ENCODE results near the gene MYOZ1.
"Not testable (repeated sequence)": the region's sequence is repeated elsewhere in the genome, so short reads cannot be mapped to it uniquely, and the experiment has no call there.

Gene MYOZ1

GRCh38 chr10:73647211-73647874 is 6.1 kb upstream of the MYOZ1 start:
- peak in 1 of 2 experiments; percentile 20 for DNase-seq

GRCh38 chr10:73646598-73647041 is 5.3 kb upstream of the MYOZ1 start:
- DNase-seq = no peak

- no peak for DNase-seq
Measured at GRCh38 chr10:73645251-73645650, 4.0 kb upstream of the MYOZ1 start.

GRCh38 chr10:73644767-73645166 is 3.5 kb upstream of the MYOZ1 start:
- no peak for DNase-seq

- DNase-seq = peak; percentile 29 to 44
Measured at GRCh38 chr10:73644015-73644743, 2.9 kb upstream of the MYOZ1 start.

- DNase-seq = no peak
Measured at GRCh38 chr10:73643362-73643761, 2.1 kb upstream of the MYOZ1 start.

GRCh38 chr10:73639286-73639685 is 2.0 kb downstream of the MYOZ1 start:
- DNase-seq = no peak

- DNase-seq = no peak
Measured at GRCh38 chr10:73635781-73636180, 5.5 kb downstream of the MYOZ1 start.

- no peak for DNase-seq
Measured at GRCh38 chr10:73634421-73634820, 6.9 kb downstream of the MYOZ1 start.

- DNase-seq = no peak
Measured at GRCh38 chr10:73629165-73629564, 12.1 kb downstream of the MYOZ1 start.

GRCh38 chr10:73628405-73628804 is 12.9 kb downstream of the MYOZ1 start:
- DNase-seq = no peak

- no peak for DNase-seq
Measured at GRCh38 chr10:73627300-73627699, 14.0 kb downstream of the MYOZ1 start.

- peak; percentile 84 to 94 for DNase-seq
Measured at GRCh38 chr10:73625884-73626752, 15.2 kb downstream of the MYOZ1 start.

- no peak for DNase-seq
Measured at GRCh38 chr10:73625004-73625883, 16.0 kb downstream of the MYOZ1 start.

- no peak for DNase-seq
Measured at GRCh38 chr10:73623056-73623455, 18.2 kb downstream of the MYOZ1 start.

GRCh38 chr10:73620974-73621373 is 20.3 kb downstream of the MYOZ1 start:
- not testable (repeated sequence) for DNase-seq

GRCh38 chr10:73617143-73617542 is 24.1 kb downstream of the MYOZ1 start:
- DNase-seq = not testable (repeated sequence)

GRCh38 chr10:73614720-73615119 is 26.6 kb downstream of the MYOZ1 start:
- no peak for DNase-seq

- no peak for DNase-seq
Measured at GRCh38 chr10:73609116-73609515, 32.2 kb downstream of the MYOZ1 start.

- DNase-seq = no peak
Measured at GRCh38 chr10:73601486-73601921, 39.8 kb downstream of the MYOZ1 start.

GRCh38 chr10:73597346-73597745 is 43.9 kb downstream of the MYOZ1 start:
- no peak for DNase-seq

- DNase-seq = no peak
Measured at GRCh38 chr10:73593812-73594211, 47.5 kb downstream of the MYOZ1 start.
